AG04449 (cell line): Measurements from ENCODE around the gene SMOC1.

Experiments used
- CTCF ChIA-PET: fragments of 350-600 bp; formaldehyde crosslinking; extraction: SDS; loops from one replicate; lab custom pipeline; 2021; ENCODE audit warnings: antibody characterized with exemption; lab: Yijun Ruan, JAX
- POLR2A ChIA-PET: fragments of 400-600, 350-600 bp; formaldehyde crosslinking; extraction: SDS; loops from one replicate; lab custom pipeline; 2020; ENCODE audit warnings: antibody characterized with exemption, inconsistent platforms; lab: Yijun Ruan, JAX
- DNase-seq: peaks from one replicate; pipeline ENCODE4 v3.0.0-alpha.2; 2010; ENCODE audit warnings: low read depth, low spot score
- H3K4me3 ChIP-seq: 2 replicates; pipeline ENCODE4 v1.5.1; 2011; ENCODE audit warnings: low read depth, mild to moderate bottlenecking, control low read depth, low read length
- TF ChIP-seq, protein P1 (sequence below): IDR thresholded peaks from one replicate; pipeline ENCODE4 v1.5.1; 2011; ENCODE audit warnings: mild to moderate bottlenecking, moderate library complexity, low read length, control low read depth, inconsistent platforms; ENCODE audit not compliant: insufficient read depth; ENCODE audit errors: missing control alignments

Gene SMOC1

DNA sequence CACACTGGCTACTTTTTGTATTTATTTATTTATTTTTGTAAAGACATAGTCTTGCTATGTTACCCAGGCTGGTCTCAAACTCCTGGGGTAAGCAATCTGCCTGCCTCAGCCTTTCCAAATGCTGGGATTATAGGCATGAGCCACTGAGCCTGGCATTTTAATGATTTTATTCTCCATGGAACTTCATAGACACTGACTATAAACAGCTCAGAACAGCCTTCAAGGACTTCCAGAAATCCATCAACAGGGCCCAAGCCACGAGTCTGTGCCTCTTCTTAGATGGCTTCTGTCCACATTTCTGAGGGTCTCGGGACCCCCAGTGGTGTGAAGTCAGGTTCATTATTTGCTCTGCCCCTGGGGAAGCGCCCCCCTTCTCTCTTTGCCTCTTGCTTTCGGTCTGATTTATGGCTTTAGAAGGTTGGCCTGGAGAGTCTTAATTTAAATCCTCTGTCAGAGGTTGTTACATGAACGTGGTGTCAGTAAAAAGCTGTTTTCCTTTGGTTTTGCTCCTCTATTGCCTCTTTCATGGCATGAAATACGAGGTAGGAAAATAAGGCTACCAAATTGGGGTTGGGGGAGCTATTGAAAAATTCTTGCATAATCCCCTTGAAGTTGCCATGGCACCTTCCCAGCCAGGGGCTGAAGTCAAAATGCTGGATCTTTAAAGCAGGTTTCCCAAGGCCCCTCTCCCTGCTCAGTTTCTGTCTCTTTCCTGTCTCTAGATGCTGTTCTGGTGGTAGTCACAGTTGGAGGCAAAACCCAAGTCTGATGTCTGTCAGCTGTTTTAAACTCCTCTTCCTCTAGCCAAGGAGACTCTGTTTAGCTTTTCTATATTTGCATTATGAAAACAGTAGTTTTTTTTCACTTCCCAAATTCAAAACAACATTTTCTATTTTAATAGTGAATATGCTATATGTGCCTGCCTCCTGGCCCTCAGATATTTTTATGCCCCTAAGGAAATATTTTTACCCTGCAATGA is 129.4 kb downstream of the SMOC1 start:
- DNase-seq, result no peak
- CTCF ChIA-PET, result no interaction called here
- no peak overlapping the region for H3K4me3 ChIP-seq
- POLR2A ChIA-PET, result no interaction called here
- TF ChIP-seq, protein P1, sequence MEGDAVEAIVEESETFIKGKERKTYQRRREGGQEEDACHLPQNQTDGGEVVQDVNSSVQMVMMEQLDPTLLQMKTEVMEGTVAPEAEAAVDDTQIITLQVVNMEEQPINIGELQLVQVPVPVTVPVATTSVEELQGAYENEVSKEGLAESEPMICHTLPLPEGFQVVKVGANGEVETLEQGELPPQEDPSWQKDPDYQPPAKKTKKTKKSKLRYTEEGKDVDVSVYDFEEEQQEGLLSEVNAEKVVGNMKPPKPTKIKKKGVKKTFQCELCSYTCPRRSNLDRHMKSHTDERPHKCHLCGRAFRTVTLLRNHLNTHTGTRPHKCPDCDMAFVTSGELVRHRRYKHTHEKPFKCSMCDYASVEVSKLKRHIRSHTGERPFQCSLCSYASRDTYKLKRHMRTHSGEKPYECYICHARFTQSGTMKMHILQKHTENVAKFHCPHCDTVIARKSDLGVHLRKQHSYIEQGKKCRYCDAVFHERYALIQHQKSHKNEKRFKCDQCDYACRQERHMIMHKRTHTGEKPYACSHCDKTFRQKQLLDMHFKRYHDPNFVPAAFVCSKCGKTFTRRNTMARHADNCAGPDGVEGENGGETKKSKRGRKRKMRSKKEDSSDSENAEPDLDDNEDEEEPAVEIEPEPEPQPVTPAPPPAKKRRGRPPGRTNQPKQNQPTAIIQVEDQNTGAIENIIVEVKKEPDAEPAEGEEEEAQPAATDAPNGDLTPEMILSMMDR, result no peak

DNA sequence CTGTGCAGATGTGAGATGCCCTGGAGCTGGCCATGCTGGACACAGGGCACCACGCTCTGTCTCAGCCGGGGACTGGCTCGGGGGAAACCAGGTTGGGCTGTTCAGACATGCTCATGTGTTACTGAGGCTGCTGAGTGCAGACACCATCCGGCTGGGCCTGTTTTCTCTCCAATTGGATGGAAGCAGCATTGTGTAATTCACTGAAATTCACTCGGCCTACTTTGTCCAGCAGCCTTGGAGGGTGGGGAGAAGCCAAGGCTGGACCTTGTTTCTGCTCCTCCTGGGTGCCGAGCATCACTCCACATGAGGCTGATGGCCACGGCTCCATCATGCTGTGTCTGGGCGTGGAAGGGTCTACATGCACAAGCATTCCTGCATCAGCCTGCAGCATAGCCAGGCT is 130.7 kb downstream of the SMOC1 start:
- H3K4me3 ChIP-seq, result no peak overlapping the region
- DNase-seq, result no peak
- TF ChIP-seq, protein P1, result no peak
- CTCF ChIA-PET, result no interaction called here
- POLR2A ChIA-PET, result no interaction called here

DNA sequence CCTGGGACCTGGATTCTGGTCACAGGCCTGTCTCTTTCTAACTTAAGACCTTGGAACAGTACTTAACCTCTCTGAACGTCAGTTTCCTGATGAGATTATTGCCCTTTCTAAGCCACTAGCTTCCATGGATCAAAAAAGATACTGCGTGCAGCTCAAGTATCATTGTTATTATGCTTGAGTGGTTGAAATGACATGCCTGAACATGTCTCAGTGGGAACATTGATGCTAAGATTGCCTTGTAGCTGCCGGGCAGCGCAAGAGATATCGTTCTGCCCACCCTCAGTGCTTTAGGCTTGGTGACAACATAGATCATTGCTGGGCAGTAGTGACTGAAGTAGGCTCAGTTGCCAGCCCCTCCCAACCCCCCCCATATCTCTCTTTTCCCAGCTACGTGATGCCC is 131.9 kb downstream of the SMOC1 start:
- CTCF ChIA-PET, result interaction anchor here (1.6 kb wide), 1 partner anchor 192 kb away, joined by 7 read pairs; no protein-coding TSS in a partner anchor
- H3K4me3 ChIP-seq, result no peak overlapping the region
- TF ChIP-seq, protein P1, result no peak
- POLR2A ChIA-PET, result no interaction called here
- DNase-seq, result no peak

- DNase-seq, result no peak
- ChIA-PET POLR2A (no interaction called here), CTCF (interaction anchor here (1.1 to 1.6 kb wide), 2 partner anchors 16 to 193 kb away, joined by 3 to 7 read pairs; no protein-coding TSS in a partner anchor)
- H3K4me3 ChIP-seq, result no peak overlapping the region
- TF ChIP-seq, protein P1, result no peak
These were observed 132.5 kb downstream of the SMOC1 start for GRCh38 chr14:70011708-70012107.

DNA sequence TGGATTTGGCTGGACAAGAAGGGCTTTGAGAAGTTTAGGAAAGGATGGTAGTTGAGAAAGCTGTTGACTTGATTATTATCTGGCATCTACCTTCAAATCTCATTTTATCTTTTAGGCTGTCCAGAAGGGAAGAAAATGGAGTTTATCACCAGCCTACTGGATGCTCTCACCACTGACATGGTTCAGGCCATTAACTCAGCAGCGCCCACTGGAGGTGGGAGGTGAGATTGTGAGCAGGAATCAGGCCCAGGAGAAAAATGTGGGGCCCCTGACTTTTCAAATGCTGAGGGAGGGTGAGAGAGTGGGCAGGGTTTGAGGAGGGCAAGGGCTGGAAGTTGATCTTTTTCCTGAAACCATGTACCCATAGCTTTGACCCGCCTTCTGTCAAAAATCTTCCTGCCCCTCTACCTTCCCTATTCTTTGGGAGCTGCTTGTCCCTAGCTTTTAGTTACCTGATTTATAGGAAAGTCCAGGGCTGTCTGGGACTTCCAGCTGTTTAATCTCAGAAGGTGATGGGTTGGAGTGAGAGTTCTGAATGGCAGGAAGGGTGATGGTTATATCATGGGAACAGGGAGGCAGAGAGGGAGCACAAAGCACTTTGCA is 134.2 kb downstream of the SMOC1 start:
- POLR2A ChIA-PET, result no interaction called here
- no peak overlapping the region for H3K4me3 ChIP-seq
- TF ChIP-seq, protein P1, result peak; percentile 54
- no peak for DNase-seq
- CTCF ChIA-PET, result interaction anchor here (0.8 to 1.2 kb wide), 3 partner anchors 11 to 15 kb away, joined by 3 read pairs; no protein-coding TSS in a partner anchor
